HCT116 (cell line): Measurements from ENCODE around the gene CRY1. TPM values are rescaled to one million over a fixed set of nuclear protein-coding genes. Genes with fewer than 3 reads are reported as not detected.

Experiments
- ATAC-seq: fragments of 200-7000 bp; cut with Tn5 transposase; 2 replicates; pipeline ENCODE4 v1.9.1; 2020; ENCODE audit warnings: mild to moderate bottlenecking, moderate library complexity
- BruUV-seq: library from RNA; stranded (reverse); fragments of 400-500 nt; replicated peaks from 2 replicates; lab custom pipeline; 2021; lab: Mats Ljungman, UMichigan
- CTCF ChIA-PET: fragments of 300-600 bp; sonication (Branson Sonifier 250); formaldehyde crosslinking; loops from one replicate; lab custom pipeline; 2021; ENCODE audit warnings: antibody characterized with exemption; lab: Charles Lee
- POLR2A ChIA-PET: fragments of 300-600, 350-600 bp; sonication (Branson Sonifier 250); formaldehyde crosslinking; loops from one replicate; lab custom pipeline; 2021; ENCODE audit warnings: antibody characterized with exemption; lab: Charles Lee
- RAD21 ChIA-PET, 2 experiments: fragments of 300-600 bp; sonication (Branson Sonifier 250); formaldehyde crosslinking; loops; one replicate each; lab custom pipeline; 2023; ENCODE audit warnings: low total read pairs in 2 of 2; ENCODE audit not compliant: uncharacterized antibody in 2 of 2, unreplicated experiment in 2 of 2, low non-redundant PET in 1 of 2; lab: Charles Lee
- DNase-seq: peaks from one replicate; pipeline ENCODE4 v3.0.0-alpha.2; 2010; ENCODE audit warnings: low read depth, low spot score
- H2AFZ ChIP-seq: fragments of 200-600 bp; shearing (Covaris generic), sonication (generic); 2 replicates; pipeline ENCODE4 v1.6.1; 2017; ENCODE audit warnings: low read depth, mixed run types, mixed read lengths, antibody characterized with exemption, low read length; ENCODE audit not compliant: poor library complexity, severe bottlenecking
- H3K27ac ChIP-seq: 2 replicates; pipeline ENCODE4 v1.5.1; 2012; ENCODE audit warnings: low read depth, low read length
- H3K27me3 ChIP-seq: fragments of 200-600 bp; sonication (generic); 2 replicates; pipeline ENCODE4 v1.6.1; 2016; ENCODE audit warnings: mixed run types, low read length, mixed read lengths; ENCODE audit not compliant: insufficient read depth
- H3K36me3 ChIP-seq, 2 experiments: fragments of 200-500 bp in 1 of 2; fragments of 200-600 bp in 1 of 2; sonication (Bioruptor generic) in 1 of 2; sonication (generic) in 1 of 2; 2 replicates each; pipeline versions ENCODE4 v1.5.1 to v1.6.1; 2014 to 2016; ENCODE audit warnings: low read length in 2 of 2, inconsistent platforms in 1 of 2, mixed read lengths in 1 of 2, mixed run types in 1 of 2; ENCODE audit not compliant: insufficient read depth in 2 of 2, control insufficient read depth in 1 of 2
- H3K4me1 ChIP-seq, 2 experiments: fragments of 200-600 bp in 1 of 2; sonication (generic) in 1 of 2; 2 replicates each; pipeline versions ENCODE4 v1.5.1 to v1.6.1; 2012 to 2017; ENCODE audit warnings: low read length in 2 of 2, inconsistent platforms in 1 of 2, mild to moderate bottlenecking in 1 of 2, mixed read lengths in 1 of 2, mixed run types in 1 of 2, moderate library complexity in 1 of 2; ENCODE audit not compliant: insufficient read depth in 2 of 2, control insufficient read depth in 1 of 2
- H3K4me2 ChIP-seq: fragments of 200-600 bp; sonication (generic); 2 replicates; pipeline ENCODE4 v1.6.1; 2017; ENCODE audit warnings: mixed run types, low read length, mixed read lengths
- H3K4me3 ChIP-seq, 2 experiments: fragments of 200-600 bp in 1 of 2; sonication (generic) in 1 of 2; replicated peaks in 1 of 2; 2 replicates each; pipeline ENCODE4 v1.5.1; 2011 to 2016; ENCODE audit warnings: low read length in 2 of 2, control low read depth in 1 of 2, low read depth in 1 of 2, mild to moderate bottlenecking in 1 of 2, mixed read lengths in 1 of 2, mixed run types in 1 of 2
- H3K79me2 ChIP-seq: fragments of 200-600 bp; sonication (generic); 2 replicates; pipeline ENCODE4 v1.6.1; 2017; ENCODE audit warnings: mild to moderate bottlenecking, mixed run types, low read length, moderate library complexity, mixed read lengths; ENCODE audit not compliant: insufficient read depth
- H3K9ac ChIP-seq: fragments of 200-600 bp; sonication (generic); 2 replicates; pipeline ENCODE4 v1.6.1; 2016; ENCODE audit warnings: low read length, mixed read lengths
- H3K9me2 ChIP-seq: fragments of 200-600 bp; sonication (generic), shearing (Covaris generic); 2 replicates; pipeline ENCODE4 v1.6.1; 2017; ENCODE audit warnings: mixed run types, mild to moderate bottlenecking, moderate library complexity; ENCODE audit not compliant: insufficient read depth
- H3K9me3 ChIP-seq, 2 experiments: fragments of 200-500 bp in 1 of 2; fragments of 200-600 bp in 1 of 2; sonication (Bioruptor generic) in 1 of 2; sonication (generic) in 1 of 2; 2 replicates each; pipeline ENCODE4 v1.6.1; 2014 to 2017; ENCODE audit warnings: low read length in 2 of 2, mixed read lengths in 2 of 2, inconsistent platforms in 1 of 2, low read depth in 1 of 2, mild to moderate bottlenecking in 1 of 2, mixed run types in 1 of 2, moderate library complexity in 1 of 2; ENCODE audit not compliant: control insufficient read depth in 1 of 2, insufficient read depth in 1 of 2
- H4K20me1 ChIP-seq: fragments of 200-600 bp; sonication (generic), shearing (Covaris generic); 2 replicates; pipeline ENCODE4 v1.6.1; 2017; ENCODE audit warnings: mixed run types, mild to moderate bottlenecking, moderate library complexity; ENCODE audit not compliant: insufficient read depth
- ATF3 ChIP-seq: IDR thresholded peaks from 2 replicates; pipeline ENCODE4 v1.6.1; 2012
- CEBPB ChIP-seq: IDR thresholded peaks from 2 replicates; pipeline ENCODE4 v1.6.1; 2012; ENCODE audit warnings: low read depth
- CTCF ChIP-seq, 3 experiments: fragments of 200-600 bp in 1 of 3; sonication (generic) in 1 of 3; IDR thresholded peaks in 2 of 3; conservative IDR thresholded peaks in 1 of 3; 2 replicates each; pipeline ENCODE4 v1.5.1; 2012 to 2017; ENCODE audit warnings: low read depth in 2 of 3, low read length in 2 of 3, antibody characterized with exemption in 1 of 3, borderline replicate concordance in 1 of 3, control low read depth in 1 of 3, mild to moderate bottlenecking in 1 of 3, mixed read lengths in 1 of 3, mixed run types in 1 of 3, moderate library complexity in 1 of 3; ENCODE audit not compliant: insufficient read depth in 1 of 3
- ELF1 ChIP-seq: IDR thresholded peaks from 2 replicates; pipeline ENCODE4 v1.6.1; 2012; ENCODE audit warnings: low read depth, borderline replicate concordance
- EZH2 ChIP-seq: fragments of 200-600 bp; sonication (generic); IDR thresholded peaks from 2 replicates; pipeline ENCODE4 v1.6.1; 2017; ENCODE audit warnings: antibody characterized with exemption, mixed run types
- FOSL1 ChIP-seq: IDR thresholded peaks from 2 replicates; pipeline ENCODE4 v1.6.1; 2012; ENCODE audit warnings: low read depth
- JUND ChIP-seq: IDR thresholded peaks from 2 replicates; pipeline ENCODE4 v1.6.1; 2012
- POLR2AphosphoS5 ChIP-seq: IDR thresholded peaks from 2 replicates; pipeline ENCODE4 v1.6.1; 2011; ENCODE audit warnings: mild to moderate bottlenecking, low read depth, low read length, moderate library complexity
- RAD21 ChIP-seq: IDR thresholded peaks from 2 replicates; pipeline ENCODE4 v1.6.1; 2012; ENCODE audit warnings: low read depth, mild to moderate bottlenecking
- REST ChIP-seq: IDR thresholded peaks from 2 replicates; pipeline ENCODE4 v1.6.1; 2012; ENCODE audit warnings: low read depth
- SP1 ChIP-seq: IDR thresholded peaks from 2 replicates; pipeline ENCODE4 v1.6.1; 2012; ENCODE audit warnings: low read depth
- ZNF274 ChIP-seq: fragments of 200-500 bp; sonication (Bioruptor generic); IDR thresholded peaks from 2 replicates; pipeline ENCODE4 v1.6.1; 2014; ENCODE audit warnings: mild to moderate bottlenecking, low read depth, low read length, inconsistent platforms
- intact Hi-C: fragments of 100-400 bp; cut with micrococcal nuclease; formaldehyde crosslinking; loops from 2 replicates; pipeline ENCODE4 v1.10.0; 2022
- total RNA-seq: library from RNA; stranded (reverse); gene quantifications from one replicate; pipeline ENCODE4 v1.2.1, GENCODE V29; 2021; ENCODE audit not compliant: unreplicated experiment

CRY1 gene
- total RNA-seq, 1 experiment from 2014 or later, result 16.3 TPM

GRCh38 chr12:106974511-106974910 is 118.8 kb downstream of the CRY1 start:
- Histone ChIP-seq H3K9ac (no peak overlapping the region), H4K20me1 (no peaks in the 10 kb centered on the region), H3K4me2 (no peak overlapping the region), H2AFZ (no peak overlapping the region), H3K9me3 (no peaks in the 10 kb centered on the region), H3K4me1 (peaks cover 3 to 5% of the 10 kb centered on the region in 2 experiments; a peak in 2 of 4 replicates), H3K36me3 (peaks cover 0 to 13% of the 10 kb centered on the region in 2 experiments; a peak in 3 of 4 replicates), H3K4me3 (no peak overlapping the region), H3K9me2 (no peaks in the 10 kb centered on the region), H3K27ac (no peak overlapping the region), H3K27me3 (no peaks in the 10 kb centered on the region), H3K79me2 (no peaks in the 10 kb centered on the region)
- POLR2A ChIA-PET, result no interaction called here
- CTCF ChIA-PET, result no interaction called here
- no peak for DNase-seq
- ATAC-seq, result no peak
- intact Hi-C loops, result no loop called here
- no TSS peak for BruUV-seq
- RAD21 ChIA-PET, result no interaction called here
- TF ChIP-seq JUND (no peak), SP1 (no peak), CTCF (IDR thresholded peaks at IDR 0.05 in 2 of 3, conservative IDR thresholded peaks at IDR 0.05 in 1 of 3; ENCODE audit: borderline replicate concordance in 1 of 3, insufficient read depth in 1 of 3, low read depth in 2 of 3, low read length in 2 of 3) (no peak), RAD21 (no peak), ZNF274 (no peak), EZH2 (no peak), FOSL1 (no peak), ELF1 (no peak), CEBPB (no peak), ATF3 (no peak), REST (no peak), POLR2AphosphoS5 (no peak)
